SK-N-SH treated with all-trans-retinoic acid at 6 μM for 48 hours (cell line): ENCODE results near the gene DDX10.

ENCODE experiments used
- ARNTL ChIP-seq: fragments of 450-650 bp; formaldehyde crosslinking; IDR thresholded peaks from 2 replicates; pipeline ENCODE4 v1.5.0; 2020; ENCODE audit warnings: low read depth, mild to moderate bottlenecking, moderate library complexity, borderline replicate concordance
- BACH2 ChIP-seq: fragments of 250-450 bp; sonication (Bioruptor Pico); IDR thresholded peaks from 2 replicates; pipeline ENCODE4 v1.9.0; 2021; ENCODE audit warnings: mild to moderate bottlenecking, borderline replicate concordance
- CREB5 ChIP-seq: fragments of 250-450 bp; sonication (Bioruptor Pico); IDR thresholded peaks from 2 replicates; pipeline ENCODE4 v1.5.1; 2020; ENCODE audit warnings: low read depth, mild to moderate bottlenecking, moderate library complexity
- ESRRG ChIP-seq: fragments of 250-450 bp; sonication (Bioruptor Pico); IDR thresholded peaks from 2 replicates; pipeline ENCODE4 v1.6.1; 2021; ENCODE audit warnings: mild to moderate bottlenecking
- PATZ1 ChIP-seq: fragments of 250-450 bp; sonication (Bioruptor Pico); IDR thresholded peaks from 2 replicates; pipeline ENCODE4 v1.8.0; 2020; ENCODE audit warnings: mild to moderate bottlenecking, moderate library complexity, borderline replicate concordance
- PPARA ChIP-seq: fragments of 250-450 bp; sonication (Bioruptor Pico); IDR thresholded peaks from 2 replicates; pipeline ENCODE4 v1.5.0; 2020; ENCODE audit warnings: mild to moderate bottlenecking, borderline replicate concordance
- RARB ChIP-seq: fragments of 250-450 bp; sonication (Bioruptor Pico); IDR thresholded peaks from 2 replicates; pipeline ENCODE4 v1.8.0; 2021; ENCODE audit warnings: mild to moderate bottlenecking, moderate library complexity
- SNAI2 ChIP-seq: fragments of 250-450 bp; sonication (Bioruptor Pico); IDR thresholded peaks from 2 replicates; pipeline ENCODE4 v1.5.0; 2020; ENCODE audit warnings: mild to moderate bottlenecking, moderate library complexity
- TCF4 ChIP-seq: fragments of 250-450 bp; sonication (Bioruptor Pico); IDR thresholded peaks from 2 replicates; pipeline ENCODE4 v1.8.0; 2021; ENCODE audit warnings: mild to moderate bottlenecking, moderate library complexity, borderline replicate concordance
- ZC3H10 ChIP-seq: fragments of 250-450 bp; sonication (Bioruptor Pico); IDR thresholded peaks from 2 replicates; pipeline ENCODE4 v1.5.1; 2021; ENCODE audit warnings: mild to moderate bottlenecking, moderate library complexity
- ZFP3 ChIP-seq: fragments of 250-450 bp; sonication (Bioruptor Pico); IDR thresholded peaks from 2 replicates; pipeline ENCODE4 v1.5.0; 2020; ENCODE audit warnings: mild to moderate bottlenecking, moderate library complexity
- ZFP30 ChIP-seq: fragments of 450-650 bp; formaldehyde crosslinking; IDR thresholded peaks from 2 replicates; pipeline ENCODE4 v1.5.0; 2022; ENCODE audit warnings: mild to moderate bottlenecking, moderate library complexity

GRCh38 chr11:108632041-108632704 lies 32.7 kb upstream of the DDX10 start:
- TF ChIP-seq ARNTL (no peak), PATZ1 (CRISPR knock-in tag) (no peak), SNAI2 (CRISPR knock-in tag) (no peak), TCF4 (CRISPR knock-in tag) (no peak), RARB (CRISPR knock-in tag) (no peak), ZFP3 (no peak), CREB5 (CRISPR knock-in tag) (no peak), ZC3H10 (CRISPR knock-in tag) (no peak), ZFP30 (CRISPR knock-in tag) (no peak), ESRRG (CRISPR knock-in tag) (no peak), PPARA (no peak), BACH2 (CRISPR knock-in tag) (no peak)
